ENCODE data around the gene FRRS1L.

DNA sequence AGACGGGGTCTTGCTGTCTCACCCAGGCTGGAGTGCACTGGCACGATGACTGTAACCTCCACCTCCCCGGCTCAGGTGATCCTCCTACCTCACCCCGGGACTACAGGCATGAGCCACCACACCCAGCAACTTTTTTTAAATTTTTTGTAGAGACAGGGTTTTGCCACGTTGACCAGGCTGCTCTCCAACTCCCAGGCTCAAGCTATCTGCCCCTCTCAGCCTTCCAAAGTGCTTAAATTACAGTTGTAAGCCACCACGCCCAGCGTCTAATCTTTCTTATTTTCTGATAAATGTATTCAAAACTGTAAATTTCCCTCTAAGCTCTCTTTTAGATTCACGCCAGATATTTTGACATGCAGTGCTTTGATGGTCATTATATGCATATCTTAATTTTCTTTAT lies 10.3 kb downstream of the FRRS1L start:
- TF ChIP-seq, protein P1, sequence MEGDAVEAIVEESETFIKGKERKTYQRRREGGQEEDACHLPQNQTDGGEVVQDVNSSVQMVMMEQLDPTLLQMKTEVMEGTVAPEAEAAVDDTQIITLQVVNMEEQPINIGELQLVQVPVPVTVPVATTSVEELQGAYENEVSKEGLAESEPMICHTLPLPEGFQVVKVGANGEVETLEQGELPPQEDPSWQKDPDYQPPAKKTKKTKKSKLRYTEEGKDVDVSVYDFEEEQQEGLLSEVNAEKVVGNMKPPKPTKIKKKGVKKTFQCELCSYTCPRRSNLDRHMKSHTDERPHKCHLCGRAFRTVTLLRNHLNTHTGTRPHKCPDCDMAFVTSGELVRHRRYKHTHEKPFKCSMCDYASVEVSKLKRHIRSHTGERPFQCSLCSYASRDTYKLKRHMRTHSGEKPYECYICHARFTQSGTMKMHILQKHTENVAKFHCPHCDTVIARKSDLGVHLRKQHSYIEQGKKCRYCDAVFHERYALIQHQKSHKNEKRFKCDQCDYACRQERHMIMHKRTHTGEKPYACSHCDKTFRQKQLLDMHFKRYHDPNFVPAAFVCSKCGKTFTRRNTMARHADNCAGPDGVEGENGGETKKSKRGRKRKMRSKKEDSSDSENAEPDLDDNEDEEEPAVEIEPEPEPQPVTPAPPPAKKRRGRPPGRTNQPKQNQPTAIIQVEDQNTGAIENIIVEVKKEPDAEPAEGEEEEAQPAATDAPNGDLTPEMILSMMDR (IDR thresholded peaks at IDR 0.05; ENCODE audit: low read depth, low read length, missing input control): no peak
- TF ChIP-seq RAD21 (IDR thresholded peaks at IDR 0.05) (no peak), EGR1 (IDR thresholded peaks at IDR 0.05; ENCODE audit: low read depth in 2 of 2) (no peak), TAF1 (conservative IDR thresholded peaks at IDR 0.05) (no peak), GABPA (IDR thresholded peaks at IDR 0.05 in 1 of 2, conservative IDR thresholded peaks at IDR 0.05 in 1 of 2) (no peak)
- TF ChIP-seq, protein P2, sequence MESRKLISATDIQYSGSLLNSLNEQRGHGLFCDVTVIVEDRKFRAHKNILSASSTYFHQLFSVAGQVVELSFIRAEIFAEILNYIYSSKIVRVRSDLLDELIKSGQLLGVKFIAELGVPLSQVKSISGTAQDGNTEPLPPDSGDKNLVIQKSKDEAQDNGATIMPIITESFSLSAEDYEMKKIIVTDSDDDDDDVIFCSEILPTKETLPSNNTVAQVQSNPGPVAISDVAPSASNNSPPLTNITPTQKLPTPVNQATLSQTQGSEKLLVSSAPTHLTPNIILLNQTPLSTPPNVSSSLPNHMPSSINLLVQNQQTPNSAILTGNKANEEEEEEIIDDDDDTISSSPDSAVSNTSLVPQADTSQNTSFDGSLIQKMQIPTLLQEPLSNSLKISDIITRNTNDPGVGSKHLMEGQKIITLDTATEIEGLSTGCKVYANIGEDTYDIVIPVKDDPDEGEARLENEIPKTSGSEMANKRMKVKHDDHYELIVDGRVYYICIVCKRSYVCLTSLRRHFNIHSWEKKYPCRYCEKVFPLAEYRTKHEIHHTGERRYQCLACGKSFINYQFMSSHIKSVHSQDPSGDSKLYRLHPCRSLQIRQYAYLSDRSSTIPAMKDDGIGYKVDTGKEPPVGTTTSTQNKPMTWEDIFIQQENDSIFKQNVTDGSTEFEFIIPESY (IDR thresholded peaks at IDR 0.05): no peak
- TF ChIP-seq, protein P3, sequence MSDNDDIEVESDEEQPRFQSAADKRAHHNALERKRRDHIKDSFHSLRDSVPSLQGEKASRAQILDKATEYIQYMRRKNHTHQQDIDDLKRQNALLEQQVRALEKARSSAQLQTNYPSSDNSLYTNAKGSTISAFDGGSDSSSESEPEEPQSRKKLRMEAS (IDR thresholded peaks at IDR 0.05): no peak
- TF ChIP-seq, protein P4, sequence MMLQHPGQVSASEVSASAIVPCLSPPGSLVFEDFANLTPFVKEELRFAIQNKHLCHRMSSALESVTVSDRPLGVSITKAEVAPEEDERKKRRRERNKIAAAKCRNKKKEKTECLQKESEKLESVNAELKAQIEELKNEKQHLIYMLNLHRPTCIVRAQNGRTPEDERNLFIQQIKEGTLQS (IDR thresholded peaks at IDR 0.05): no peak
- TF ChIP-seq, protein P5, sequence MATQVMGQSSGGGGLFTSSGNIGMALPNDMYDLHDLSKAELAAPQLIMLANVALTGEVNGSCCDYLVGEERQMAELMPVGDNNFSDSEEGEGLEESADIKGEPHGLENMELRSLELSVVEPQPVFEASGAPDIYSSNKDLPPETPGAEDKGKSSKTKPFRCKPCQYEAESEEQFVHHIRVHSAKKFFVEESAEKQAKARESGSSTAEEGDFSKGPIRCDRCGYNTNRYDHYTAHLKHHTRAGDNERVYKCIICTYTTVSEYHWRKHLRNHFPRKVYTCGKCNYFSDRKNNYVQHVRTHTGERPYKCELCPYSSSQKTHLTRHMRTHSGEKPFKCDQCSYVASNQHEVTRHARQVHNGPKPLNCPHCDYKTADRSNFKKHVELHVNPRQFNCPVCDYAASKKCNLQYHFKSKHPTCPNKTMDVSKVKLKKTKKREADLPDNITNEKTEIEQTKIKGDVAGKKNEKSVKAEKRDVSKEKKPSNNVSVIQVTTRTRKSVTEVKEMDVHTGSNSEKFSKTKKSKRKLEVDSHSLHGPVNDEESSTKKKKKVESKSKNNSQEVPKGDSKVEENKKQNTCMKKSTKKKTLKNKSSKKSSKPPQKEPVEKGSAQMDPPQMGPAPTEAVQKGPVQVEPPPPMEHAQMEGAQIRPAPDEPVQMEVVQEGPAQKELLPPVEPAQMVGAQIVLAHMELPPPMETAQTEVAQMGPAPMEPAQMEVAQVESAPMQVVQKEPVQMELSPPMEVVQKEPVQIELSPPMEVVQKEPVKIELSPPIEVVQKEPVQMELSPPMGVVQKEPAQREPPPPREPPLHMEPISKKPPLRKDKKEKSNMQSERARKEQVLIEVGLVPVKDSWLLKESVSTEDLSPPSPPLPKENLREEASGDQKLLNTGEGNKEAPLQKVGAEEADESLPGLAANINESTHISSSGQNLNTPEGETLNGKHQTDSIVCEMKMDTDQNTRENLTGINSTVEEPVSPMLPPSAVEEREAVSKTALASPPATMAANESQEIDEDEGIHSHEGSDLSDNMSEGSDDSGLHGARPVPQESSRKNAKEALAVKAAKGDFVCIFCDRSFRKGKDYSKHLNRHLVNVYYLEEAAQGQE (IDR thresholded peaks at IDR 0.05): no peak

Measured in liver (tissue), 3 donors.